CD8-positive, alpha-beta memory T cell (primary cell): ENCODE data around the gene MMRN1. TPM values are rescaled to one million over a fixed set of nuclear protein-coding genes. Genes with fewer than 3 reads are reported as not detected.

Source experiments
- CTCF ChIA-PET: fragments of 350-600 bp; sonication (Branson Sonifier 250); formaldehyde crosslinking; loops from one replicate; lab custom pipeline; 2021; ENCODE audit warnings: antibody characterized with exemption; lab: Charles Lee
- POLR2A ChIA-PET: fragments of 350-600 bp; sonication (Branson Sonifier 250); formaldehyde crosslinking; loops from one replicate; lab custom pipeline; 2021; ENCODE audit warnings: antibody characterized with exemption; lab: Charles Lee
- DNase-seq, 5 donors: peaks; one replicate each; pipeline versions ENCODE4 v3.0.0 to v3.0.0-alpha.2; 2020 to 2022; ENCODE audit warnings: mixed read lengths in 1 of 5
- H3K27ac ChIP-seq: one replicate; pipeline ENCODE4 v1.7.0; 2013; ENCODE audit warnings: low read depth, mild to moderate bottlenecking, low read length, moderate library complexity
- H3K27me3 ChIP-seq: 2 replicates; pipeline ENCODE4 v1.7.0; 2013; ENCODE audit warnings: low read length, mild to moderate bottlenecking; ENCODE audit not compliant: insufficient read depth, poor library complexity, severe bottlenecking
- H3K36me3 ChIP-seq: 2 replicates; pipeline ENCODE4 v1.7.0; 2013; ENCODE audit warnings: mild to moderate bottlenecking, low read length, moderate library complexity; ENCODE audit not compliant: insufficient read depth
- H3K4me1 ChIP-seq: 2 replicates; pipeline ENCODE4 v1.7.0; 2013; ENCODE audit warnings: mild to moderate bottlenecking, low read length, moderate library complexity; ENCODE audit not compliant: insufficient read depth
- H3K4me3 ChIP-seq: 2 replicates; pipeline ENCODE4 v1.7.0; 2013; ENCODE audit warnings: mild to moderate bottlenecking, low read length
- H3K9me3 ChIP-seq: 2 replicates; pipeline ENCODE4 v1.7.0; 2013; ENCODE audit warnings: mild to moderate bottlenecking, low read length
- H3K27ac Mint-ChIP-seq, 8 donors: one replicate each; pipeline ENCODE4 v1.8.0; 2020 to 2021; ENCODE audit warnings: mixed read lengths in 8 of 8, mild to moderate bottlenecking in 6 of 8, inconsistent platforms in 3 of 8, moderate library complexity in 3 of 8
- H3K27me3 Mint-ChIP-seq, 2 donors: one replicate each; pipeline ENCODE4 v1.8.0; 2020 to 2021; ENCODE audit warnings: mixed read lengths in 2 of 2, mild to moderate bottlenecking in 1 of 2, moderate library complexity in 1 of 2
- H3K36me3 Mint-ChIP-seq, 3 donors: one replicate each; pipeline ENCODE4 v1.8.0; 2020 to 2021; ENCODE audit warnings: mixed read lengths in 3 of 3, inconsistent platforms in 1 of 3, mild to moderate bottlenecking in 1 of 3
- H3K4me1 Mint-ChIP-seq, 3 donors: one replicate each; pipeline ENCODE4 v1.8.0; 2020 to 2021; ENCODE audit warnings: mixed read lengths in 3 of 3, inconsistent platforms in 1 of 3, mild to moderate bottlenecking in 1 of 3
- H3K4me3 Mint-ChIP-seq, 7 donors: one replicate each; pipeline ENCODE4 v1.8.0; 2020 to 2021; ENCODE audit warnings: mixed read lengths in 7 of 7, mild to moderate bottlenecking in 6 of 7, moderate library complexity in 4 of 7, inconsistent platforms in 2 of 7
- H3K9me3 Mint-ChIP-seq, 5 donors: one replicate each; pipeline ENCODE4 v1.8.0; 2020 to 2022; ENCODE audit warnings: mixed read lengths in 5 of 5, mild to moderate bottlenecking in 3 of 5, moderate library complexity in 2 of 5, inconsistent platforms in 1 of 5
- polyA plus RNA-seq: library from polyadenylated mRNA; unstranded; fragments of 300-500 nt; fragmentation: Illumina TruSeq; gene quantifications from one replicate; pipeline ENCODE4 v1.2.3, GENCODE V29; 2021
- total RNA-seq, 2 experiments: library from RNA; stranded (reverse); gene quantifications; one replicate each; pipeline ENCODE4 v1.2.3, GENCODE V29; 2021

The MMRN1 gene
- total and polyA plus RNA-seq, 3 experiments from 2014 or later, result 0.33 TPM; not detected in 2

GRCh38 chr4:89952458-89952857, 57.8 kb downstream of the MMRN1 start:
- Mint-ChIP-seq H3K4me3 (no peak overlapping the region), H3K27ac (no peak overlapping the region), H3K4me1 (no peaks in the 10 kb centered on the region), H3K9me3 (no peaks in the 10 kb centered on the region), H3K36me3 (no peaks in the 10 kb centered on the region), H3K27me3 (peaks cover 0 to 2% of the 10 kb centered on the region in 2 donors)
- Histone ChIP-seq H3K4me1 (no peaks in the 10 kb centered on the region), H3K4me3 (no peak overlapping the region), H3K27ac (no peak overlapping the region), H3K36me3 (no peaks in the 10 kb centered on the region), H3K9me3 (no peaks in the 10 kb centered on the region), H3K27me3 (no peaks in the 10 kb centered on the region)
- CTCF ChIA-PET, result no interaction called here
- no peak for DNase-seq
- POLR2A ChIA-PET, result no interaction called here

- ChIA-PET CTCF (no interaction called here), POLR2A (no interaction called here)
- Mint-ChIP-seq H3K27ac (no peak overlapping the region), H3K4me1 (no peaks in the 10 kb centered on the region), H3K27me3 (peaks cover 1 to 3% of the 10 kb centered on the region in 2 donors), H3K4me3 (no peak overlapping the region), H3K36me3 (no peaks in the 10 kb centered on the region), H3K9me3 (no peaks in the 10 kb centered on the region)
- Histone ChIP-seq H3K9me3 (no peaks in the 10 kb centered on the region), H3K27ac (no peak overlapping the region), H3K27me3 (no peaks in the 10 kb centered on the region), H3K4me3 (no peak overlapping the region), H3K4me1 (no peaks in the 10 kb centered on the region), H3K36me3 (no peaks in the 10 kb centered on the region)
- DNase-seq, result no peak
Measured at GRCh38 chr4:89954906-89955695, 60.4 kb downstream of the MMRN1 start.

- Histone ChIP-seq H3K27me3 (no peaks in the 10 kb centered on the region), H3K9me3 (no peaks in the 10 kb centered on the region), H3K4me3 (no peak overlapping the region), H3K4me1 (no peaks in the 10 kb centered on the region), H3K27ac (no peak overlapping the region), H3K36me3 (no peaks in the 10 kb centered on the region)
- Mint-ChIP-seq H3K27ac (no peak overlapping the region), H3K36me3 (no peaks in the 10 kb centered on the region), H3K9me3 (no peaks in the 10 kb centered on the region), H3K4me3 (no peak overlapping the region), H3K27me3 (peaks cover 3 to 4% of the 10 kb centered on the region in 2 donors), H3K4me1 (no peaks in the 10 kb centered on the region)
- ChIA-PET CTCF (no interaction called here), POLR2A (no interaction called here)
- no peak for DNase-seq
Measured at GRCh38 chr4:89957046-89957926, 62.6 kb downstream of the MMRN1 start.

GRCh38 chr4:89981789-89982334, 87.2 kb downstream of the MMRN1 start:
- POLR2A ChIA-PET, result no interaction called here
- no peaks in the 10 kb centered on the region for H3K4me1 Mint-ChIP-seq
- no peaks in the 10 kb centered on the region for H3K9me3 Mint-ChIP-seq
- H3K36me3 Mint-ChIP-seq, result no peaks in the 10 kb centered on the region
- H3K27me3 Mint-ChIP-seq, result no peaks in the 10 kb centered on the region
- Histone ChIP-seq H3K27me3 (no peaks in the 10 kb centered on the region), H3K4me1 (no peaks in the 10 kb centered on the region), H3K27ac (no peak overlapping the region), H3K36me3 (no peaks in the 10 kb centered on the region), H3K9me3 (no peaks in the 10 kb centered on the region), H3K4me3 (no peak overlapping the region)
- CTCF ChIA-PET, result no interaction called here
- H3K4me3 Mint-ChIP-seq, result no peak overlapping the region
- H3K27ac Mint-ChIP-seq, result no peak overlapping the region
- no peak for DNase-seq

- ChIA-PET POLR2A (no interaction called here), CTCF (no interaction called here)
- no peaks in the 10 kb centered on the region for H3K9me3 Mint-ChIP-seq
- H3K27me3 Mint-ChIP-seq, result no peaks in the 10 kb centered on the region
- Histone ChIP-seq H3K27me3 (no peaks in the 10 kb centered on the region), H3K4me1 (no peaks in the 10 kb centered on the region), H3K27ac (no peak overlapping the region), H3K9me3 (no peaks in the 10 kb centered on the region), H3K4me3 (no peak overlapping the region), H3K36me3 (no peaks in the 10 kb centered on the region)
- no peak for DNase-seq
- no peaks in the 10 kb centered on the region for H3K36me3 Mint-ChIP-seq
- no peak overlapping the region for H3K27ac Mint-ChIP-seq
- H3K4me1 Mint-ChIP-seq, result no peaks in the 10 kb centered on the region
- H3K4me3 Mint-ChIP-seq, result no peak overlapping the region
Measured at GRCh38 chr4:89988268-89988667, 93.6 kb downstream of the MMRN1 start.

GRCh38 chr4:89992744-89993143, 98.1 kb downstream of the MMRN1 start:
- Mint-ChIP-seq H3K4me3 (no peak overlapping the region), H3K9me3 (no peaks in the 10 kb centered on the region), H3K27ac (no peak overlapping the region), H3K27me3 (peaks cover 0 to 6% of the 10 kb centered on the region in 2 donors), H3K4me1 (no peaks in the 10 kb centered on the region), H3K36me3 (no peaks in the 10 kb centered on the region)
- CTCF ChIA-PET, result no interaction called here
- POLR2A ChIA-PET, result no interaction called here
- Histone ChIP-seq H3K4me3 (no peak overlapping the region), H3K36me3 (no peaks in the 10 kb centered on the region), H3K9me3 (no peaks in the 10 kb centered on the region), H3K27me3 (no peaks in the 10 kb centered on the region), H3K4me1 (no peaks in the 10 kb centered on the region), H3K27ac (no peak overlapping the region)
- DNase-seq, result no peak

GRCh38 chr4:89994176-89994873, 99.7 kb downstream of the MMRN1 start:
- ChIA-PET CTCF (no interaction called here), POLR2A (no interaction called here)

More at GRCh38 chr4:89994176-89994873, 99.7 kb downstream of the MMRN1 start:
- Mint-ChIP-seq H3K36me3 (no peaks in the 10 kb centered on the region), H3K27me3 (peaks cover 0 to 6% of the 10 kb centered on the region in 2 donors), H3K27ac (no peak overlapping the region), H3K4me1 (no peaks in the 10 kb centered on the region), H3K4me3 (no peak overlapping the region), H3K9me3 (no peaks in the 10 kb centered on the region)
- H3K9me3 ChIP-seq, result no peaks in the 10 kb centered on the region
- H3K36me3 ChIP-seq, result no peaks in the 10 kb centered on the region
- H3K27me3 ChIP-seq, result no peaks in the 10 kb centered on the region
- no peak overlapping the region for H3K27ac ChIP-seq
- H3K4me1 ChIP-seq, result no peaks in the 10 kb centered on the region
- no peak for DNase-seq
- H3K4me3 ChIP-seq, result no peak overlapping the region
